Testis (tissue), 2 donors: ENCODE data around the gene NPAS2.

Experiments
- POLR2A ChIP-seq: fragments of 450-650 bp; IDR thresholded peaks from one replicate; pipeline ENCODE4 v1.6.1; 2017; ENCODE audit warnings: antibody characterized with exemption, mild to moderate bottlenecking, moderate library complexity
- TF ChIP-seq, protein P1 (sequence below), 3 experiments: fragments of 450-650 bp in 2 of 3; fragments of 200-600 bp in 1 of 3; sonication (generic) in 1 of 3; IDR thresholded peaks; one replicate each; pipeline ENCODE4 v1.5.1; 2016 to 2019; ENCODE audit warnings: antibody characterized with exemption in 3 of 3, mild to moderate bottlenecking in 2 of 3, moderate library complexity in 1 of 3

DNA sequence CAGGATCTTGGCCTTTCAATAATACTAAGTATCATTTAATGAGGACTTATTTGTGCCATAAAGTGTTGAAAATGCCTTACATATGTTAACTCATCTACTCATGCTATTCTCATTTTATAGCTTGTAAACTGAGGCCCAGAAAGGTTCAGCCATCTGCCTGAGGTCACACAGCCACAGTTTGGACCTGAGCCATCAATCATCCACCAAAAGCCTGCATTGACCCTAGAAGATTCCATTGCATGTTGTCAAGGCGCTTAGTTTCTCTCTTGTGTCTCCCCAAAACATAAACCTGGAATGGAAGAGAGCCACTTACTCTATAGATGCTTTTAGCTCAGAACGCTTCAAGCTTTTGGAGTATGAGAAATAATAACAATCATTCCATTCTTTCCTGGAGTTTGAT, 26.8 kb downstream of the NPAS2 start:
- TF ChIP-seq, protein P1, sequence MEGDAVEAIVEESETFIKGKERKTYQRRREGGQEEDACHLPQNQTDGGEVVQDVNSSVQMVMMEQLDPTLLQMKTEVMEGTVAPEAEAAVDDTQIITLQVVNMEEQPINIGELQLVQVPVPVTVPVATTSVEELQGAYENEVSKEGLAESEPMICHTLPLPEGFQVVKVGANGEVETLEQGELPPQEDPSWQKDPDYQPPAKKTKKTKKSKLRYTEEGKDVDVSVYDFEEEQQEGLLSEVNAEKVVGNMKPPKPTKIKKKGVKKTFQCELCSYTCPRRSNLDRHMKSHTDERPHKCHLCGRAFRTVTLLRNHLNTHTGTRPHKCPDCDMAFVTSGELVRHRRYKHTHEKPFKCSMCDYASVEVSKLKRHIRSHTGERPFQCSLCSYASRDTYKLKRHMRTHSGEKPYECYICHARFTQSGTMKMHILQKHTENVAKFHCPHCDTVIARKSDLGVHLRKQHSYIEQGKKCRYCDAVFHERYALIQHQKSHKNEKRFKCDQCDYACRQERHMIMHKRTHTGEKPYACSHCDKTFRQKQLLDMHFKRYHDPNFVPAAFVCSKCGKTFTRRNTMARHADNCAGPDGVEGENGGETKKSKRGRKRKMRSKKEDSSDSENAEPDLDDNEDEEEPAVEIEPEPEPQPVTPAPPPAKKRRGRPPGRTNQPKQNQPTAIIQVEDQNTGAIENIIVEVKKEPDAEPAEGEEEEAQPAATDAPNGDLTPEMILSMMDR (IDR thresholded peaks at IDR 0.05): no peak
- no peak for TF ChIP-seq POLR2A
